ENCODE results near the gene R3HCC1L. TPM values are rescaled to one million over a fixed set of nuclear protein-coding genes. Genes with fewer than 3 reads are reported as not detected.

R3HCC1L gene
- total and polyA plus RNA-seq, 9 of the 15 experiments (the other 6 are each of a cell fraction or from before 2014, with no cell fraction given), result 9.1 to 17.8 (median 12.6) TPM

DNA sequence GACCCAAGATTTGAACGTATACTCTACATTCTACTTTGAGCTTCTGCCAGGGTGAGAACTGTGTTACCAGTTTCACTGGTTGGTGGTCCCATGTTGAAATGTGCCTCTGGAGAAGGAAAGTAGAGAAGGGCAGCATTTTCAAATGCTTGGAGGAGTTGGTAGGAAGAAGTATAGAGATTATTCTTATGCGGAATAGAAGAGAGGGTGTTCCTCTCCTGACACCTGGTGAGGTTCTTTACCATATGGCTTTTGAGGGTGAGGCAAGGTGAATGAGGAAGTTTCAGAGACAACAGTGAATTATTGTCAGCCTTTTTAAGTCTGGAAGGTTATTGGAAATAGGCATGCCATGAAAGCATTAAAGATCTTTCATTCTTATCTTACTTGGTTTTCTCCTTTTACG is 34.3 kb downstream of the R3HCC1L start:
- no peak overlapping the region for H3K9ac ChIP-seq (ENCODE audit: insufficient read depth in 1 of 2, low read depth in 2 of 2, low read length in 2 of 2)
- WGBS (ENCODE audit: insufficient coverage, low coverage, missing lambda C conversion rate), result 88% methylated on average over 3 of the region's 3 CpGs
- POLR2A ChIA-PET, result no interaction called here
- no peaks in the 10 kb centered on the region for H3K27me3 ChIP-seq (ENCODE audit: control insufficient read depth in 2 of 2, insufficient read depth in 2 of 2, low read length in 2 of 2)
- no peaks in the 10 kb centered on the region for H3K9me3 ChIP-seq (replicated peaks; ENCODE audit: control insufficient read depth, insufficient read depth, low read depth, low read length)
- BruUV-seq (replicated peaks), result no TSS peak
- H3K9me1 ChIP-seq (ENCODE audit: control insufficient read depth, insufficient read depth, low read length), result no peaks in the 10 kb centered on the region
- no peak for DNase-seq (ENCODE audit: extremely low read depth in 1 of 4, low spot score in 3 of 4)
- TF ChIP-seq ZNF699 (CRISPR knock-in tag; IDR thresholded peaks at IDR 0.05; ENCODE audit: insufficient replicate concordance) (no peak), NFE2 (IDR thresholded peaks at IDR 0.05; ENCODE audit: low read depth) (no peak), UBTF (IDR thresholded peaks at IDR 0.05; ENCODE audit: borderline replicate concordance in 1 of 2, low read depth in 2 of 2, low read length in 2 of 2) (no peak), NBN (IDR thresholded peaks at IDR 0.05; ENCODE audit: low read depth) (no peak), SMAD2 (IDR thresholded peaks at IDR 0.05; ENCODE audit: low read depth, low read length) (no peak), ID3 (CRISPR knock-in tag; IDR thresholded peaks at IDR 0.05) (no peak), ID3 (tag; IDR thresholded peaks at IDR 0.05) (no peak), ZFPM2 (CRISPR knock-in tag; IDR thresholded peaks at IDR 0.05) (no peak)
- no peak overlapping the region for H3K4me2 ChIP-seq (ENCODE audit: insufficient read depth, low read length)
- H3K36me3 ChIP-seq (ENCODE audit: control insufficient read depth, insufficient read depth, low read length), result peaks cover 24% of the 10 kb centered on the region; the same call in 2 of the 3 replicates
- no peak for ATAC-seq
- no peak overlapping the region for H3K27ac ChIP-seq (ENCODE audit: extremely low read depth, low read depth, low read length)
- intact Hi-C loops (cut with micrococcal nuclease), result no loop called here
- no peak for FAIRE-seq
- peaks cover 0 to 2% of the 10 kb centered on the region in 2 experiments; a peak in 2 of 5 replicates for H3K4me1 ChIP-seq (replicated peaks in 1 of 2; ENCODE audit: control insufficient read depth in 2 of 2, insufficient read depth in 2 of 2, low read length in 2 of 2)
- H4K20me1 ChIP-seq (replicated peaks; ENCODE audit: control insufficient read depth, insufficient read depth, low read length), result no peaks in the 10 kb centered on the region; the same call in 1 of the 2 replicates
- no peak overlapping the region for H2AFZ ChIP-seq (ENCODE audit: low read depth, low read length)
- in situ Hi-C loops (cut with MboI), result loop anchor here (5.0 kb wide), 1 partner anchor 139 kb away; no protein-coding TSS in a partner anchor
- H3K4me3 ChIP-seq, result no peak overlapping the region
- CTCF ChIA-PET (ENCODE audit: low intra/inter-chr PET ratio), result no interaction called here
- H3K79me2 ChIP-seq (ENCODE audit: control insufficient read depth, insufficient read depth, low read length), result no peaks in the 10 kb centered on the region
